Measurements from ENCODE around the gene DOCK8.

DNA sequence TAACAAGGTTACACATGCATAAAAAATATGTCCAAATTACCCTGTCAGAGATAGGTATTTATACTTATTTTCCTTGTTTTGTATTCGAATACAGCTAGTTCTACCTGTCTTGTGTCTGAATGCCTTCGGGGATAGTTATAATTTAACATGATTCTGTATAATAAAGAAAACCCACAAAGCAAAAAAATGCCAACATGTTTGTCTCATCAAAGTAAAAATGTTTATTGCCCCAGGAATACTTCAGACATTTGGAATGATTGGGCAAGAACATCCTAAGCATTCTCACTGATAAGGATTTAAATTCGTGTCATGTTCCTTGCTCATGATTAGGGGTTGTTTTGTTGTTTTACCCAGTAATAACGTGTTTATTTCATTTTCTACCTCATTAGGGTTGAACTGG is 74.5 kb downstream of the DOCK8 start:
- TF ChIP-seq, protein P1, sequence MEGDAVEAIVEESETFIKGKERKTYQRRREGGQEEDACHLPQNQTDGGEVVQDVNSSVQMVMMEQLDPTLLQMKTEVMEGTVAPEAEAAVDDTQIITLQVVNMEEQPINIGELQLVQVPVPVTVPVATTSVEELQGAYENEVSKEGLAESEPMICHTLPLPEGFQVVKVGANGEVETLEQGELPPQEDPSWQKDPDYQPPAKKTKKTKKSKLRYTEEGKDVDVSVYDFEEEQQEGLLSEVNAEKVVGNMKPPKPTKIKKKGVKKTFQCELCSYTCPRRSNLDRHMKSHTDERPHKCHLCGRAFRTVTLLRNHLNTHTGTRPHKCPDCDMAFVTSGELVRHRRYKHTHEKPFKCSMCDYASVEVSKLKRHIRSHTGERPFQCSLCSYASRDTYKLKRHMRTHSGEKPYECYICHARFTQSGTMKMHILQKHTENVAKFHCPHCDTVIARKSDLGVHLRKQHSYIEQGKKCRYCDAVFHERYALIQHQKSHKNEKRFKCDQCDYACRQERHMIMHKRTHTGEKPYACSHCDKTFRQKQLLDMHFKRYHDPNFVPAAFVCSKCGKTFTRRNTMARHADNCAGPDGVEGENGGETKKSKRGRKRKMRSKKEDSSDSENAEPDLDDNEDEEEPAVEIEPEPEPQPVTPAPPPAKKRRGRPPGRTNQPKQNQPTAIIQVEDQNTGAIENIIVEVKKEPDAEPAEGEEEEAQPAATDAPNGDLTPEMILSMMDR (IDR thresholded peaks at IDR 0.05 in 2 of 3, conservative IDR thresholded peaks at IDR 0.05 in 1 of 3; ENCODE audit: control insufficient read depth in 2 of 3, extremely low read depth in 1 of 3, insufficient read depth in 1 of 3, low read depth in 3 of 3, low read length in 3 of 3): no peak
- TF ChIP-seq JUNB (IDR thresholded peaks at IDR 0.05) (no peak), RELA (IDR thresholded peaks at IDR 0.05; ENCODE audit: borderline replicate concordance, partially characterized antibody) (no peak), EP300 (IDR thresholded peaks at IDR 0.05; ENCODE audit: borderline replicate concordance in 1 of 2, control insufficient read depth in 1 of 2, low read depth in 2 of 2, low read length in 2 of 2) (no peak), CHD2 (IDR thresholded peaks at IDR 0.05; ENCODE audit: borderline replicate concordance, low read depth, low read length) (no peak), PML (IDR thresholded peaks at IDR 0.05; ENCODE audit: low read length) (no peak), KLF5 (IDR thresholded peaks at IDR 0.05; ENCODE audit: partially characterized antibody) (no peak), STAT3 (IDR thresholded peaks at IDR 0.05; ENCODE audit: low read depth, low read length) (no peak), POU2F2 (IDR thresholded peaks at IDR 0.05; ENCODE audit: borderline replicate concordance, low read depth, low read length) (no peak)
- TF ChIP-seq, protein P2, sequence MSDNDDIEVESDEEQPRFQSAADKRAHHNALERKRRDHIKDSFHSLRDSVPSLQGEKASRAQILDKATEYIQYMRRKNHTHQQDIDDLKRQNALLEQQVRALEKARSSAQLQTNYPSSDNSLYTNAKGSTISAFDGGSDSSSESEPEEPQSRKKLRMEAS (IDR thresholded peaks at IDR 0.05; ENCODE audit: low read depth, low read length): no peak

All from GM12878 (cell line).